Measurements from ENCODE around the gene CACNA1S. TPM values are rescaled to one million over a fixed set of nuclear protein-coding genes. Genes with fewer than 3 reads are reported as not detected.

CACNA1S gene
- total and polyA plus RNA-seq, 2 donors: 0.05 to 0.09 TPM

GRCh38 chr1:201141418-201141817, 29.2 kb upstream of the CACNA1S start:
- H3K9me3 ChIP-seq (ENCODE audit: control insufficient read depth in 2 of 2, insufficient read depth in 1 of 2, low read length in 1 of 2): no peaks in the 10 kb centered on the region
- peaks cover 49 to 65% of the 10 kb centered on the region in 2 donors for H3K36me3 ChIP-seq (ENCODE audit: control insufficient read depth in 2 of 2, insufficient read depth in 2 of 2, low read length in 1 of 2)
- no peak for DNase-seq (ENCODE audit: low read depth in 6 of 9, low spot score in 9 of 9)
- no peaks in the 10 kb centered on the region for H3K4me1 ChIP-seq (ENCODE audit: control insufficient read depth in 2 of 2, insufficient read depth in 2 of 2, low read length in 2 of 2)
- no peaks in the 10 kb centered on the region for H3K27me3 ChIP-seq (ENCODE audit: control insufficient read depth in 2 of 2, insufficient read depth in 1 of 2, low read length in 1 of 2)
- no peak overlapping the region for H3K4me3 ChIP-seq (ENCODE audit: low read length in 2 of 2)
- H3K27ac ChIP-seq (ENCODE audit: low read depth in 1 of 2, low read length in 1 of 2): no peak overlapping the region
- 98% methylated on average over 5 of the region's 5 CpGs for WGBS

- Histone ChIP-seq H3K4me1 (ENCODE audit: control insufficient read depth in 2 of 2, insufficient read depth in 2 of 2, low read length in 2 of 2) (no peaks in the 10 kb centered on the region), H3K27ac (ENCODE audit: low read depth in 1 of 2, low read length in 1 of 2) (no peak overlapping the region), H3K9me3 (ENCODE audit: control insufficient read depth in 2 of 2, insufficient read depth in 1 of 2, low read length in 1 of 2) (no peaks in the 10 kb centered on the region), H3K36me3 (ENCODE audit: control insufficient read depth in 2 of 2, insufficient read depth in 2 of 2, low read length in 1 of 2) (peaks cover 48 to 66% of the 10 kb centered on the region in 2 donors), H3K27me3 (ENCODE audit: control insufficient read depth in 2 of 2, insufficient read depth in 1 of 2, low read length in 1 of 2) (no peaks in the 10 kb centered on the region), H3K4me3 (ENCODE audit: low read length in 2 of 2) (no peak overlapping the region)
- DNase-seq (ENCODE audit: low read depth in 6 of 9, low spot score in 9 of 9): no peak
- WGBS: 97% methylated on average over 8 of the region's 8 CpGs
Measured at GRCh38 chr1:201140941-201141260, 28.7 kb upstream of the CACNA1S start.

- DNase-seq (ENCODE audit: low read depth in 6 of 9, low spot score in 9 of 9): no peak
- no peak overlapping the region for H3K27ac ChIP-seq (ENCODE audit: low read depth in 1 of 2, low read length in 1 of 2)
- 95% methylated on average over 10 of the region's 10 CpGs for WGBS
- H3K4me3 ChIP-seq (ENCODE audit: low read length in 2 of 2): no peak overlapping the region
- no peaks in the 10 kb centered on the region for H3K27me3 ChIP-seq (ENCODE audit: control insufficient read depth in 2 of 2, insufficient read depth in 1 of 2, low read length in 1 of 2)
- H3K4me1 ChIP-seq (ENCODE audit: control insufficient read depth in 2 of 2, insufficient read depth in 2 of 2, low read length in 2 of 2): no peaks in the 10 kb centered on the region
- no peaks in the 10 kb centered on the region for H3K9me3 ChIP-seq (ENCODE audit: control insufficient read depth in 2 of 2, insufficient read depth in 1 of 2, low read length in 1 of 2)
- peaks cover 50 to 65% of the 10 kb centered on the region in 2 donors for H3K36me3 ChIP-seq (ENCODE audit: control insufficient read depth in 2 of 2, insufficient read depth in 2 of 2, low read length in 1 of 2)
Measured at GRCh38 chr1:201140235-201140940, 28.2 kb upstream of the CACNA1S start.

GRCh38 chr1:201139756-201140155, 27.5 kb upstream of the CACNA1S start:
- peaks cover 51 to 63% of the 10 kb centered on the region in 2 donors for H3K36me3 ChIP-seq (ENCODE audit: control insufficient read depth in 2 of 2, insufficient read depth in 2 of 2, low read length in 1 of 2)
- H3K4me1 ChIP-seq (ENCODE audit: control insufficient read depth in 2 of 2, insufficient read depth in 2 of 2, low read length in 2 of 2): no peaks in the 10 kb centered on the region
- 97% methylated on average over 9 of the region's 9 CpGs for WGBS
- no peak overlapping the region for H3K4me3 ChIP-seq (ENCODE audit: low read length in 2 of 2)
- H3K27me3 ChIP-seq (ENCODE audit: control insufficient read depth in 2 of 2, insufficient read depth in 1 of 2, low read length in 1 of 2): no peaks in the 10 kb centered on the region
- no peak overlapping the region for H3K27ac ChIP-seq (ENCODE audit: low read depth in 1 of 2, low read length in 1 of 2)
- DNase-seq (ENCODE audit: low read depth in 6 of 9, low spot score in 9 of 9): no peak
- no peaks in the 10 kb centered on the region for H3K9me3 ChIP-seq (ENCODE audit: control insufficient read depth in 2 of 2, insufficient read depth in 1 of 2, low read length in 1 of 2)

GRCh38 chr1:201139306-201139705, 27.1 kb upstream of the CACNA1S start:
- H3K4me3 ChIP-seq (ENCODE audit: low read length in 2 of 2): no peak overlapping the region
- no peaks in the 10 kb centered on the region for H3K4me1 ChIP-seq (ENCODE audit: control insufficient read depth in 2 of 2, insufficient read depth in 2 of 2, low read length in 2 of 2)
- H3K27me3 ChIP-seq (ENCODE audit: control insufficient read depth in 2 of 2, insufficient read depth in 1 of 2, low read length in 1 of 2): no peaks in the 10 kb centered on the region
- no peak for DNase-seq (ENCODE audit: low read depth in 6 of 9, low spot score in 9 of 9)
- H3K36me3 ChIP-seq (ENCODE audit: control insufficient read depth in 2 of 2, insufficient read depth in 2 of 2, low read length in 1 of 2): peaks cover 48 to 61% of the 10 kb centered on the region in 2 donors
- over 99% methylated on average over 5 of the region's 5 CpGs for WGBS
- H3K9me3 ChIP-seq (ENCODE audit: control insufficient read depth in 2 of 2, insufficient read depth in 1 of 2, low read length in 1 of 2): no peaks in the 10 kb centered on the region
- H3K27ac ChIP-seq (ENCODE audit: low read depth in 1 of 2, low read length in 1 of 2): no peak overlapping the region

GRCh38 chr1:201138311-201138840, 26.1 kb upstream of the CACNA1S start:
- peaks cover 40 to 56% of the 10 kb centered on the region in 2 donors for H3K36me3 ChIP-seq (ENCODE audit: control insufficient read depth in 2 of 2, insufficient read depth in 2 of 2, low read length in 1 of 2)
- over 99% methylated on average over 6 of the region's 6 CpGs for WGBS
- H3K4me3 ChIP-seq (ENCODE audit: low read length in 2 of 2): no peak overlapping the region
- no peaks in the 10 kb centered on the region for H3K27me3 ChIP-seq (ENCODE audit: control insufficient read depth in 2 of 2, insufficient read depth in 1 of 2, low read length in 1 of 2)
- no peak for DNase-seq (ENCODE audit: low read depth in 6 of 9, low spot score in 9 of 9)
- H3K4me1 ChIP-seq (ENCODE audit: control insufficient read depth in 2 of 2, insufficient read depth in 2 of 2, low read length in 2 of 2): no peaks in the 10 kb centered on the region
- H3K9me3 ChIP-seq (ENCODE audit: control insufficient read depth in 2 of 2, insufficient read depth in 1 of 2, low read length in 1 of 2): no peaks in the 10 kb centered on the region
- H3K27ac ChIP-seq (ENCODE audit: low read depth in 1 of 2, low read length in 1 of 2): no peak overlapping the region

- no peaks in the 10 kb centered on the region for H3K9me3 ChIP-seq (ENCODE audit: control insufficient read depth in 2 of 2, insufficient read depth in 1 of 2, low read length in 1 of 2)
- H3K36me3 ChIP-seq (ENCODE audit: control insufficient read depth in 2 of 2, insufficient read depth in 2 of 2, low read length in 1 of 2): peaks cover 34 to 52% of the 10 kb centered on the region in 2 donors
- no peak for DNase-seq (ENCODE audit: low read depth in 6 of 9, low spot score in 9 of 9)
- H3K27ac ChIP-seq (ENCODE audit: low read depth in 1 of 2, low read length in 1 of 2): no peak overlapping the region
- H3K4me3 ChIP-seq (ENCODE audit: low read length in 2 of 2): no peak overlapping the region
- 97% methylated on average over 6 of the region's 6 CpGs for WGBS
- H3K4me1 ChIP-seq (ENCODE audit: control insufficient read depth in 2 of 2, insufficient read depth in 2 of 2, low read length in 2 of 2): no peaks in the 10 kb centered on the region
- H3K27me3 ChIP-seq (ENCODE audit: control insufficient read depth in 2 of 2, insufficient read depth in 1 of 2, low read length in 1 of 2): no peaks in the 10 kb centered on the region
Measured at GRCh38 chr1:201137579-201138310, 25.5 kb upstream of the CACNA1S start.

GRCh38 chr1:201137024-201137392, 24.8 kb upstream of the CACNA1S start:
- H3K4me1 ChIP-seq (ENCODE audit: control insufficient read depth in 2 of 2, insufficient read depth in 2 of 2, low read length in 2 of 2): no peaks in the 10 kb centered on the region
- H3K9me3 ChIP-seq (ENCODE audit: control insufficient read depth in 2 of 2, insufficient read depth in 1 of 2, low read length in 1 of 2): no peaks in the 10 kb centered on the region
- WGBS: 97% methylated on average over 7 of the region's 7 CpGs
- DNase-seq (ENCODE audit: low read depth in 6 of 9, low spot score in 9 of 9): no peak
- H3K4me3 ChIP-seq (ENCODE audit: low read length in 2 of 2): no peak overlapping the region
- no peak overlapping the region for H3K27ac ChIP-seq (ENCODE audit: low read depth in 1 of 2, low read length in 1 of 2)
- H3K36me3 ChIP-seq (ENCODE audit: control insufficient read depth in 2 of 2, insufficient read depth in 2 of 2, low read length in 1 of 2): peaks cover 30 to 49% of the 10 kb centered on the region in 2 donors
- H3K27me3 ChIP-seq (ENCODE audit: control insufficient read depth in 2 of 2, insufficient read depth in 1 of 2, low read length in 1 of 2): no peaks in the 10 kb centered on the region

GRCh38 chr1:201136355-201137023, 24.3 kb upstream of the CACNA1S start:
- Histone ChIP-seq H3K4me1 (ENCODE audit: control insufficient read depth in 2 of 2, insufficient read depth in 2 of 2, low read length in 2 of 2) (no peaks in the 10 kb centered on the region), H3K27me3 (ENCODE audit: control insufficient read depth in 2 of 2, insufficient read depth in 1 of 2, low read length in 1 of 2) (no peaks in the 10 kb centered on the region), H3K9me3 (ENCODE audit: control insufficient read depth in 2 of 2, insufficient read depth in 1 of 2, low read length in 1 of 2) (no peaks in the 10 kb centered on the region), H3K27ac (ENCODE audit: low read depth in 1 of 2, low read length in 1 of 2) (no peak overlapping the region), H3K36me3 (ENCODE audit: control insufficient read depth in 2 of 2, insufficient read depth in 2 of 2, low read length in 1 of 2) (peaks cover 26 to 46% of the 10 kb centered on the region in 2 donors), H3K4me3 (ENCODE audit: low read length in 2 of 2) (no peak overlapping the region)
- WGBS: 94% methylated on average over 8 of the region's 8 CpGs
- DNase-seq (ENCODE audit: low read depth in 6 of 9, low spot score in 9 of 9): no peak
